ENCODE measurements around the gene ANKRD17. TPM values are rescaled to one million over a fixed set of nuclear protein-coding genes. Genes with fewer than 3 reads are reported as not detected.

ANKRD17 gene
- total RNA-seq, 1 experiment from 2014 or later: 66.8 TPM

- Mint-ChIP-seq H3K27me3 (ENCODE audit: insufficient read depth, unreplicated experiment) (no peaks in the 10 kb centered on the region), H3K4me1 (ENCODE audit: low read depth, unreplicated experiment) (peaks cover 7% of the 10 kb centered on the region), H3K9me3 (ENCODE audit: unreplicated experiment) (no peaks in the 10 kb centered on the region), H3K4me3 (ENCODE audit: unreplicated experiment) (no peak overlapping the region), H3K36me3 (ENCODE audit: insufficient read depth, unreplicated experiment) (no peaks in the 10 kb centered on the region), H3K27ac (ENCODE audit: unreplicated experiment) (no peak overlapping the region)
- H3K9me3 ChIP-seq: no peaks in the 10 kb centered on the region
- DNase-seq: no peak
- TF ChIP-seq CTCF (IDR thresholded peaks at IDR 0.05; ENCODE audit: insufficient read depth in 1 of 2, low read depth in 1 of 2, low read length in 1 of 2, severe bottlenecking in 1 of 2, unreplicated experiment in 1 of 2): no peak
- ChIA-PET POLR2A (no interaction called here), CTCF (no interaction called here)
- no peaks in the 10 kb centered on the region for H3K36me3 ChIP-seq (ENCODE audit: control insufficient read depth, insufficient read depth, low read length)
- BruUV-seq (replicated peaks): no TSS peak
- H3K4me1 ChIP-seq: peaks cover 10% of the 10 kb centered on the region; the same call in 1 of the 2 replicates
- no peaks in the 10 kb centered on the region for H3K27me3 ChIP-seq (replicated peaks; ENCODE audit: control insufficient read depth, insufficient read depth, low read length)
- intact Hi-C loops (cut with micrococcal nuclease; ENCODE audit: unreplicated experiment): no loop called here
- H3K4me3 ChIP-seq (ENCODE audit: low read depth, low read length): no peak overlapping the region
Measured at GRCh38 chr4:73220815-73221214, 37.8 kb downstream of the ANKRD17 start.

- H3K9me3 Mint-ChIP-seq (ENCODE audit: unreplicated experiment): no peaks in the 10 kb centered on the region
- BruUV-seq (replicated peaks): no TSS peak
- Histone ChIP-seq H3K36me3 (ENCODE audit: control insufficient read depth, insufficient read depth, low read length) (no peaks in the 10 kb centered on the region), H3K9me3 (no peaks in the 10 kb centered on the region), H3K4me1 (no peaks in the 10 kb centered on the region), H3K4me3 (ENCODE audit: low read depth, low read length) (no peak overlapping the region), H3K27me3 (replicated peaks; ENCODE audit: control insufficient read depth, insufficient read depth, low read length) (no peaks in the 10 kb centered on the region)
- DNase-seq: no peak
- H3K4me3 Mint-ChIP-seq (ENCODE audit: unreplicated experiment): no peak overlapping the region
- CTCF ChIA-PET: no interaction called here
- H3K4me1 Mint-ChIP-seq (ENCODE audit: low read depth, unreplicated experiment): peaks cover 7% of the 10 kb centered on the region
- H3K27ac Mint-ChIP-seq (ENCODE audit: unreplicated experiment): no peak overlapping the region
- intact Hi-C loops (cut with micrococcal nuclease; ENCODE audit: unreplicated experiment): no loop called here
- H3K27me3 Mint-ChIP-seq (ENCODE audit: insufficient read depth, unreplicated experiment): no peaks in the 10 kb centered on the region
- no peaks in the 10 kb centered on the region for H3K36me3 Mint-ChIP-seq (ENCODE audit: insufficient read depth, unreplicated experiment)
- POLR2A ChIA-PET: no interaction called here
- TF ChIP-seq CTCF (IDR thresholded peaks at IDR 0.05; ENCODE audit: insufficient read depth in 1 of 2, low read depth in 1 of 2, low read length in 1 of 2, severe bottlenecking in 1 of 2, unreplicated experiment in 1 of 2): no peak
Measured at GRCh38 chr4:73213916-73214653, 44.5 kb downstream of the ANKRD17 start.

GRCh38 chr4:73212982-73213730, 45.4 kb downstream of the ANKRD17 start:
- no peaks in the 10 kb centered on the region for H3K36me3 ChIP-seq (ENCODE audit: control insufficient read depth, insufficient read depth, low read length)
- intact Hi-C loops (cut with micrococcal nuclease; ENCODE audit: unreplicated experiment): no loop called here
- ChIA-PET CTCF (no interaction called here), POLR2A (no interaction called here)
- DNase-seq: no peak
- no peaks in the 10 kb centered on the region for H3K36me3 Mint-ChIP-seq (ENCODE audit: insufficient read depth, unreplicated experiment)
- BruUV-seq (replicated peaks): no TSS peak
- no peaks in the 10 kb centered on the region for H3K9me3 ChIP-seq
- H3K4me1 Mint-ChIP-seq (ENCODE audit: low read depth, unreplicated experiment): peaks cover 7% of the 10 kb centered on the region
- no peaks in the 10 kb centered on the region for H3K9me3 Mint-ChIP-seq (ENCODE audit: unreplicated experiment)
- no peaks in the 10 kb centered on the region for H3K4me1 ChIP-seq
- no peak overlapping the region for H3K27ac Mint-ChIP-seq (ENCODE audit: unreplicated experiment)
- no peak overlapping the region for H3K4me3 Mint-ChIP-seq (ENCODE audit: unreplicated experiment)
- H3K4me3 ChIP-seq (ENCODE audit: low read depth, low read length): no peak overlapping the region
- H3K27me3 Mint-ChIP-seq (ENCODE audit: insufficient read depth, unreplicated experiment): no peaks in the 10 kb centered on the region
- H3K27me3 ChIP-seq (replicated peaks; ENCODE audit: control insufficient read depth, insufficient read depth, low read length): no peaks in the 10 kb centered on the region
- TF ChIP-seq CTCF (IDR thresholded peaks at IDR 0.05; ENCODE audit: insufficient read depth in 1 of 2, low read depth in 1 of 2, low read length in 1 of 2, severe bottlenecking in 1 of 2, unreplicated experiment in 1 of 2): no peak

Data from Caco-2 (cell line).